DMS153 (cell line): ENCODE data around the gene TAOK1.

Experiments used
- DNase-seq: peaks from one replicate; lab custom pipeline; 2025; lab: John Stamatoyannopoulos, UW

Gene TAOK1

GRCh38 chr17:29571883-29572681 is 181.9 kb downstream of the TAOK1 start:
- no peak for DNase-seq

- DNase-seq = no peak
Observed at GRCh38 chr17:29572691-29573557, 182.8 kb downstream of the TAOK1 start.

DNA sequence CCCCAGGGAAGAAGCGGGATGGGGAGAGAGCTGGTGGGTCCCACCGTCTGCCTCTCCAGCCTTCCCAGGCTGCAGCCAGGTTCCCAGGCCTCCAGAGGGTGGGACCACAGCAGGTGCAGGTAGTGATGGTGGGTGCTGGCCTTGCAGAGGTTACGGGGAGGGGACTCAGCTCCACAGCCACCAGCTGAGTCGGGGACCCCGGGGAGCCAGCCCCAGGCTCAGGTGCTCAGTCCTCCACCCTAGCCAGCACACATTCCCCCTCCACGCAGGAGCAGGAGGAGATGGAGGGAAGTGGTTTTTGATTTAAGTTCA is 183.4 kb downstream of the TAOK1 start:
- no peak for DNase-seq

GRCh38 chr17:29573871-29574731 is 183.9 kb downstream of the TAOK1 start:
- no peak for DNase-seq

GRCh38 chr17:29574732-29575510 is 184.8 kb downstream of the TAOK1 start:
- DNase-seq = no peak

DNA sequence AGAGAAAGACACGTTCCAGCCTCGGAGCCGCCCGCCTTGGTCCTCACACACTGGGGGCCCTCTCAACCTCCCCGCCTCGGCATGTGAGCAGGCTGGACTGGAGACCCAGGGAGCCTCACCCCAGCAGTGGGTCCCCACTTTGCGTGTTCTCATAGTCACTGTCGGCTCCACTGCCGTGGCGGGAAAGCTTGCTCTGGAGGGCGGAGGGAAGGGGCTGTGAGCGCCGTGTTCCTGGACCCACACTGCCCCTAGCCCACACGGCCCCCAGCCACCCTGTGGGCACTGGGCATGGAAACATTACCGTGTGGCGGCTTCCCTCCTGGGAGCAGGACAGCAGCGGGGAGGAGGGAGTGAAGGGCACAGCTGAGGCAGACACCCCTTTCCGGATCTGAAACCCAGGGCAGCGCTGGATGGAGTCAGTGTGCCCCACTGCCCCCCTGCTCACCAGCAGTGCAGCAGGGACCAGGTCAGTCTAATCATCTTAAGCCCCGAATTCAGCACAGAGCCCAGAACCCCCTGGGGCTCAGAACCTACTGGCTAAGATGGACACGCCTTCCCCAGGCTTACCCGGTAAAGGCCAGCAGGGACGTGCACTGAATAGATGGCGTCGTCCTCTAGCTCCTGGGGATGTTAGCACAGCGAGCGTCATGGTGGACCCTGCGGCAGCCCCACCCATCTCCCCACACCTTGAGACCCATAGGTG is 185.5 kb downstream of the TAOK1 start:
- DNase-seq = no peak

DNA sequence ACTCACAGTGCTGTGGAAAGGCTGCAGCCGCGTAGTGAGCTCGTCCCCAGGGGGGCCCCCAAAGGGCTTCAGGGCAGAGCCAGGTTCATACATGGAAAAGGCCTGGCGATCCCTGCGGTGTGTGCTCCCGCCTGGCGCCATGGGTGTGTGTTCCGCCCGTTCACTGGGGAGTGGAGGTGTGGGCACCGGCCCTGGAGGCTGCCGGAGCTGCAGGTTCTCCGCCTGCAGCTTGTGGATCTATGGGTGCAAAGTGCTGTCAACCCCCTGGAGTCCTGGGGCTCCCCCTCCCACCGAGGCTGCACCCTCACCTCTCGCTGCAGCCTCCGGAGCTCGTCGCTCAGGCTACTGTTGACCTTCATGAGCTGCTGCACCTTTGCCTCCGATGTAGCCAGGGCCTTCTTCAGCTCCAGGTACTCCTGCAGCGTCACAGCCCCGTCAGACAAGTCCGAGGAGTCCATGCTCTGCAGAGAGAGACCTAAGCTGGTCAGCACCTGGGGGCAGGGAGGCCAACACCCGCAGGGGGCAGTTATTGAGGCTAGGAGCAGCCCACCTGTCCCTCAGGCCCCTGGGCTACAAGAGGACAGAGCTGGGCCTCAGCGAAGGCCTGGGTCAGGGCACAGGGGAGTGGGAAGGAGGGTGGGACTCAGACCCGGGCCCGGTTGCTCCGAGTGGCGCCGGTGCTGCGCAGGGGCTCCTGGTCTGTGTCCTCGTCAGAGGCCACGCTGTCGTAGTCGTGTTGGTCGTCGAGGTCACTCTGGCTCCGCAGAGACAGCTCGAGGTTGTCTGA is 186.2 kb downstream of the TAOK1 start:
- no peak for DNase-seq

- no peak for DNase-seq
Observed at GRCh38 chr17:29577001-29577370, 186.8 kb downstream of the TAOK1 start.

DNA sequence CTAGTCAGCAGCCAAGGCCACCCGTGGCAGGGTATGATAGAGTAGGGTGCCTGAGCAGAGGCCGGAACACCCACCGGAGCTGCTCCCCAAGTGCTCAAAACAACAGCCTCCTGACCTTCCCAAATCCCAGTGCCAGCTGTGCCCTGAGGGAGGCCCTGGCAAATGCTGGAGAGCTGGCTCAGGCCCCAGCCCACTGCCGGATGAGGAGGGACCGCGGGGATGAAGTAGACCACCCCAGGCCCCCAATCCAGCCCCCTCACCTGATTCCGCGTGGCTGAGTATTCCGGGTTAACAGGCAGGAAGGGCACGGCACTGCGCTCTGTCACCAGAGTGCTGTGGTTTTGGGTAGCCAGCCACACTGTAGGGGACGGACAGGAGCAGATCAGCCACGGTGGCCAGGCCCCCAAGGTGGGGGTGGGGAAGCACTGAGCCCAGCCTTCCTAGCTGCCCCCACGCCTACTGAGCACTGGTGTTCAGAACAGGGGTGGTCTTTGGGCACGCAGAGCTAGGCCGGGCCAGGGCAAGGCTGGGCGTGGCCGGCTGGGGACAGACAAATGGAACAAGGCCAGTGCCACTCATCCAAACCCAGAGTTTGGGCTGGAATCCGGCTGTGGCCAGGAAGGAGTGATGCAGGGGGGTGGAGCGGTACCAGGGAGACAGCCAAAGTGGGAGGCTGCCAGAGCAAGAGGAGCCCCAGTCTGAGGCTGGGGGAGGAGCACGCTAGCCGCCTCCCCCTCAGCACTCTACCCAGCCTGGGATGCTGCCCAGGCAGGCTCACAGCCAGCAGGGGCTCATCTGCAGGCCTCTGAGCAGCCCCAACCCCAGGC is 187.4 kb downstream of the TAOK1 start:
- DNase-seq = no peak

DNA sequence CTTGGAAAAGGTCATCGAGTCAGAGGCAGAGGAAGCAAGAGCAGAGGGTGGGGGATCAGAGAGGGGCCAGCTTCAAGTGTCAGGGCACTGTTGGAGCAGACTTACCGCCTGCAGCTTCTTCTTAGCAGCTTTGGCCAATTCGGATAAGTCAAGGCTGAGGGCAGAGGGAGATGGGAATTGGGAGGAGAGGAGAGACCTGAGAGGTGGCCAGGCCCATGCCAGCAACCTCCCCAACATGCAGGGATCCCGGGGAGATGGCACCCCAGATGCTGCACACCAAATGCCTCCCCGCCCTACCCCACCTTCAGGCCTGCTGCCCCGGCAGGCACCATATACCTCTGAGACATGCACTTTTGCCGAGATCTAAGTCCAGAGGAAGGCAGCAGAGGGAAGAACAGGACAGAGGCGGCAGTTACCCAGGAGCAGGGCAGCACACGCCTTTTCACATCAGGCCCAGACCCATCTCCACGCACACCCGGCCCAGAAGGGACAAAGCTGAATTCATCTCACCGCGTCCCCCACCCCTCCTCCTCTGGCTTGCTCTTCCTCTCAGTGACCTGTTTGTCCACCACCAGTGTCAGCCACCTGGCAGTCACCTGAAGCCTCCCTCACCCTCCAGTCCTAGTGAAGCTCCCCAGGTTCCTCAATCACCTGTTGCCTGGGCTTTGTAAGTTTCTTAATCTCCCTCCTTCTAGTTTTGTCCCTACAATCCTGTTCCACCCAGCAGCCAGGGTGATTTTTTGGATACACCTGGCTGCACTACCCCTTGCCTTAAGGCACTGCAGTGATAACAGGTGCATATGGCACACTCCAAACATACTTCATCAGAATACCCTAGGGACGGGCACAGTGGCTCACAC is 188.7 kb downstream of the TAOK1 start:
- no peak for DNase-seq

DNA sequence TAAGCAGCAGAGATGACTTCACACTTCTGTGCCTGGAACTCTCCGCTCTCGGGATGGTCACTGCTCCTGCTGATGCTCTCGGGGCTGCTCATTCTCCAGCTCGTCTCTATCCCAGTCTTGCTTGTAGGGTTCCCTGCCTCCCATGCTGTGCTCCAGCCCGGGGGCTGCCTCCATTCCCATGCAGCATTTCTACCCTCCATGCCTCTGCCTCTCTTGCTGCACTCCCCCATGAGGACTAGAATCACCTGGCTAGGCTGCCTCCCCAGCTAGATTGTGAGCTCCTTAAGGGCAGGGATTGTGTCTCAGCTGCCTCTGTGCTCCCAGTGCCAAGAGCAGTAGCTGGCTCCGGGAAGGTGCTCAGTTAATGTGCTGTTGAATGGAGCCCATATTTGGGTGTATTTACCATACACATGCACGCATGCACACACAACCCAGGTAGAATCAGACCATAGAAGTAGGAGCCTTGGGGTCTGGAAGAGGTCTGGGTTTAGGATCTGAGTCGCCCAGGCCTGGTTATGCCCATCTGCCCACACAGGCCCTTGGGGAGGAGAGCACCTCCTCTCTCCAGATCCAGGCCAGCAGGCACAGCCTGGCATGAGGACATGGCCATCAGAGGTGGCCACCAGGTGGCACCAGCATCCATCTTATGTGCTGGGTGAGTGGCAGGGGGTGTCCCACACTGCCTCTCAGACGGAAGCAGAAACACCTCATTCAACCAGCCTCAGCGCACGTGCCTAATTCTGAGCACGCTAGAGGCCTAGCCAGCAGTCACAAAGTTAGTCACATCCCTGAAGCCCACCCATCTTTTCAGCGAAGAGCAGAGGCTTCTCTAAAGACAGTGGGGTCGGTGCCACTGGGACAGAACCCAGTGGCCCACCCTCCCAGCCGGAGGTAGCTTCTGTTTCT is 190.0 kb downstream of the TAOK1 start:
- DNase-seq = peak; percentile 81

DNA sequence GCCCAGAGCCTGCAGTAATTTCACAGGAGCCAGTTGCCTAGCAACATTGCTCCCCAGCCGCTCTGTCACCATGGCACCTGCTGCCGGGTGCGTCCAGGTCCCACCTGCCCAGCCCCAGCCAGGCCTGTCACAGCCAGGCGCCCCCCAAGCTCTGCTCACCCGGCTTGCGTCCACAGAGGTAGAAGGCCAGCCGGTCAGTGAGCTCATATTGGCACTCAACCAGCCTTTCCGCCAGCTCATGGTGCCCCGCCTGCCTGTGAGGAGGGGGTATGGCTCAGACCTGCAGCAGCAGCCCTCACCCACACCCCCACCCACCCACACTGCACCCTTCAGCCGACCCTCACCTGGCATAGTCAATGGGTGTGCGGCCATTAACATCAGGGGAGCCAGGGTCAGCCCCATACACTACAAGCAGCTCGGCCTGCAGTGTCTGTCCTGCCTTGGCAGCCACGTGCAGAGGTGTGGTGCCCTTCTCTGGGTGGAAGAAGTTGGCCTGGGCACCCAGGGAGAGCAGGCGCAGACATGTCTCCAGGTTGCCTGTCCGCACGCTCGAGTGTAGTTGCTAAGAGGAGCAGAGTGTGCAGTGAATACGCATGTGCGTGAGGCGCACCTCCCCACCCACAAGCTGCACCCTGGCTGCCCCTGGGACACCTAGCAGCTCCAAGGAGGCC is 191.6 kb downstream of the TAOK1 start:
- DNase-seq = no peak

GRCh38 chr17:29582254-29582765 is 192.1 kb downstream of the TAOK1 start:
- DNase-seq = no peak

DNA sequence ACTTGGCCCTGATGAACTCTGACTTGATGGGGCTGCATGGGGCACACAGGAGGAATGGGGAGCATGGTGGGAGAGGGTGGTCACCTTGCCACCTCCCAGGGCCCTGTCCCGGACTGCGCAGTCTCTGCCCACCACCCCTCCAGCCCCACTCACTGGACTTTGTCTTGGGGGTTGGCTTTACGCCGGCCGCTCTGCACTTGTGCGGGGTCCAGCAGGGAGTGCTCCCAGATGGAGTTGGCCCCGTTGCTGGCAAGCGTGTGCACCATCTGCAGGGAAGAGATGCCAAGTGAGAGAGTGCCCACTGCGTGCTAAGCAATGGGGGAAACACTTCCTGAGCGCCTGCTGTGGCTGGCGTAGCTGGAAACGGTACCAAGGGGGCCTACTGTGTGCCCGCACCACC is 192.6 kb downstream of the TAOK1 start:
- DNase-seq = no peak

DNA sequence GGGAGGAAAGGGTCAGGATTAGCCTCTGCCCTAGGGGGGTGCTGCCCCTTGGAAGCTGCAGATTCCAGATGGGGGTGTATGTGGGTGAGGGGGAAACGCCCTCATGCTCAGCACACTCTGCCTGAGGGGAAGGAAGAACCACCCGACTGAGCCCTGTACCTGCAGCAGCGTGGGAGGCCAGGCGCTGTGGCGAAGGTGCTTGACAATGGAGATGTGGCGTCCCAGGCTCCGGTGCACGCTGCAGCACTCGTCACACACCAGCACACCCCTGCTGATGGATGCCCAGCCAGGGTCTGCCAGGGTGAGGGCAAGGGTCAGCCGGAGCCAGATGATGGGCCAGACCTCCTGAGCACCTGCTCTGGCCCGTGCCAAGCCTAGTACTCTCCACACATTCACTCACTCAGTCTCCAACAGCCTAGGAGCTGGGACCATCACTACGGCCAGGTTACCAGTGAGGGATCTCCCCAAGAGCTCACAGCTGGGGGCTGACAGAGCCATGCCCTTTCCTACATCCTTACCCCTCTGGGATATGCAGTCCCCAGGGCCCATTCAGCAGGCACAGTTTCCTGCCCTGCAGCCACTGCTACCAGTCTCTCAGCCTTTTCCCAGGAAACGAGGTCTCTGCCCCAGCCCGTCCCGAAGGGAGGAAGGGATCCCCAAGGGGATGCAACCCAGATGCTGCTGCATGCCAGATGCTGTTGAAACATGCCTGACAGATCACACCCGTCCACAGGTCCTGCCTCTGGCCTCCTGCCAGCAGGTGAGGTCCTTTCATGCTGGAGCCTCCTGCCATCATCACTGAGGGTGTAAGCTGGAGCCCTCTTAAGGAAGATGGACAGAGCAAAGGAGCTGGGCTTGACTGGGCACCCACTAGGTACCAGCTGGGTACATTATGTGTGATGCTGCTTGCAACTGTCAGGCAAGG is 193.4 kb downstream of the TAOK1 start:
- DNase-seq = no peak
